Measurements from ENCODE around the gene C14orf180. TPM values are rescaled to one million over a fixed set of nuclear protein-coding genes. Genes with fewer than 3 reads are reported as not detected.

The C14orf180 gene
- total and polyA plus RNA-seq, 3 donors from 2014 or later, result 0.16 to 0.86 TPM; not detected in 1

DNA sequence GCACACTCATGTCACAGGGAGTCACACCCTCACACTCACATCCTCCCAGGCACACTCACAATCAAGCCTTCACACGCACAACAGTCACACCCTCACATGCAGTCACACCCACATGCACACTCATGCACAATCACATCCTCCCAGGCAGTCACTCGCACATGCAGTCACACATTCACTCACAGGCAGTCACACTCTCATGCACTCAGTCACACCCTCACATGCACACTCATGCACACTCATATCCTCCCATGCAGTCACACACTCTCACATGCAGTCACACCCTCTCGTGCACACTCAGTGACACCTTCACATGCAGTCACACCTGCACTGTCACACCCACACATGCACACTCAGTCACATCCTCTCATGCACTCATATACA lies 12.7 kb downstream of the C14orf180 start:
- Histone ChIP-seq H3K4me1 (no peaks in the 10 kb centered on the region), H3K9me3 (no peaks in the 10 kb centered on the region), H3K27me3 (no peaks in the 10 kb centered on the region), H3K27ac (no peak overlapping the region), H3K36me3 (ENCODE audit: low read depth, missing control alignments) (no peaks in the 10 kb centered on the region), H3K4me3 (no peak overlapping the region)
- no peak for DNase-seq
- 87 to 88% methylated on average over 3 of the region's 3 CpGs for WGBS, 2 donors
- intact Hi-C loops (cut with DNase I; ENCODE audit: low total_unique reads), result no loop called here
- TF ChIP-seq POLR2A (IDR thresholded peaks at IDR 0.05), result no peak
- TF ChIP-seq, protein P1, sequence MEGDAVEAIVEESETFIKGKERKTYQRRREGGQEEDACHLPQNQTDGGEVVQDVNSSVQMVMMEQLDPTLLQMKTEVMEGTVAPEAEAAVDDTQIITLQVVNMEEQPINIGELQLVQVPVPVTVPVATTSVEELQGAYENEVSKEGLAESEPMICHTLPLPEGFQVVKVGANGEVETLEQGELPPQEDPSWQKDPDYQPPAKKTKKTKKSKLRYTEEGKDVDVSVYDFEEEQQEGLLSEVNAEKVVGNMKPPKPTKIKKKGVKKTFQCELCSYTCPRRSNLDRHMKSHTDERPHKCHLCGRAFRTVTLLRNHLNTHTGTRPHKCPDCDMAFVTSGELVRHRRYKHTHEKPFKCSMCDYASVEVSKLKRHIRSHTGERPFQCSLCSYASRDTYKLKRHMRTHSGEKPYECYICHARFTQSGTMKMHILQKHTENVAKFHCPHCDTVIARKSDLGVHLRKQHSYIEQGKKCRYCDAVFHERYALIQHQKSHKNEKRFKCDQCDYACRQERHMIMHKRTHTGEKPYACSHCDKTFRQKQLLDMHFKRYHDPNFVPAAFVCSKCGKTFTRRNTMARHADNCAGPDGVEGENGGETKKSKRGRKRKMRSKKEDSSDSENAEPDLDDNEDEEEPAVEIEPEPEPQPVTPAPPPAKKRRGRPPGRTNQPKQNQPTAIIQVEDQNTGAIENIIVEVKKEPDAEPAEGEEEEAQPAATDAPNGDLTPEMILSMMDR (IDR thresholded peaks at IDR 0.05), result no peak

DNA sequence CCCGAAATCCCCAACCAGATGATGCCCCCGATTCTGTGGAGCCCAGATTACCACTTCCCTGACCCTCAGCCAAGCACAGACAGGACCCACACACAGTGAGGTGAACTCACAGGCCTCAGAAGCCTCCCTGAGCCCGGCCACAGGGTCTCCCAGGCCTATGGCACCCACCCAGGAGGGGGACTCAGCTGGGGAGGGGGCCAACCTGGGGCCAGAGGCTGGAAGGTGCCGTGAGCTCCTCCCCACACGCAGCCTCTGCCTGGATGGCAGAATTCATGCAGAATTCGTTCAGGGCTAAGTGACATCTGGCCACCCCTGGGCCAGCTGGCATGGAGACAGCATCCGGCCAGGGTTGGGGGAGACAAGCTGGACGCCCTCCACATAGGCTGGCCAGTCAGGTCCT lies 13.2 kb downstream of the C14orf180 start:
- intact Hi-C loops (cut with DNase I; ENCODE audit: low total_unique reads), result no loop called here
- H3K27ac ChIP-seq, result no peak overlapping the region
- no peaks in the 10 kb centered on the region for H3K27me3 ChIP-seq
- H3K4me1 ChIP-seq, result no peaks in the 10 kb centered on the region
- no peaks in the 10 kb centered on the region for H3K36me3 ChIP-seq (ENCODE audit: low read depth, missing control alignments)
- no peak overlapping the region for H3K4me3 ChIP-seq
- DNase-seq, result no peak
- TF ChIP-seq, protein P1 (IDR thresholded peaks at IDR 0.05), result no peak
- no peak for TF ChIP-seq POLR2A (IDR thresholded peaks at IDR 0.05)
- 75 to 83% methylated on average over 2 to 6 of the region's 8 CpGs for WGBS, 2 donors
- H3K9me3 ChIP-seq, result no peaks in the 10 kb centered on the region

DNA sequence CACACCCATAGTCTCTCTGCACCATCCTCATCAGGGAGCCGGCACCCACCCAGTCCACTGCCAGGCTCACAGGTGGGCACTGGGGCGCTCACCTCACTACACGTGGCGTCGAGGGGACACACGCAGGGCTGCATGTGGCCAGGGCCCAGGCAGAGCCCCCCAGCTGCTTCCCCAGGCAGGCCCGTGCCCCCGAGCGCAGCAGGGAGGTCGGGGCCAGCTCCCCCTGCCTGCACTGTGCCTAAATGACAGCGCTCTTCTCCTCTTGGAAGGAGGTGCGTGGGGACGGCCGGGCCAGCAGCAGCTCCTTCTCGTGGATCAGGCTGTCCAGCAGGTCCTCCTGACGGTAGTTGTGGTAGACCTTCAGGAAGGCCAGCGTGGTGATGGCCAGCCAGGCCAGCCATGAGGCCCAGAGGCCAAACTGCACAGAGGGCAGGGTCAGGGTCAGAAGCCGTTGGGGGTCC lies 13.7 kb downstream of the C14orf180 start:
- Histone ChIP-seq H3K27me3 (no peaks in the 10 kb centered on the region), H3K4me3 (no peak overlapping the region), H3K9me3 (no peaks in the 10 kb centered on the region), H3K4me1 (no peaks in the 10 kb centered on the region), H3K36me3 (ENCODE audit: low read depth, missing control alignments) (no peaks in the 10 kb centered on the region), H3K27ac (no peak overlapping the region)
- TF ChIP-seq, protein P1 (IDR thresholded peaks at IDR 0.05), result no peak
- no peak for TF ChIP-seq POLR2A (IDR thresholded peaks at IDR 0.05)
- WGBS, 2 donors, result 88 to 94% methylated on average over 10 to 18 of the region's 18 CpGs
- intact Hi-C loops (cut with DNase I; ENCODE audit: low total_unique reads), result no loop called here
- DNase-seq, result no peak

DNA sequence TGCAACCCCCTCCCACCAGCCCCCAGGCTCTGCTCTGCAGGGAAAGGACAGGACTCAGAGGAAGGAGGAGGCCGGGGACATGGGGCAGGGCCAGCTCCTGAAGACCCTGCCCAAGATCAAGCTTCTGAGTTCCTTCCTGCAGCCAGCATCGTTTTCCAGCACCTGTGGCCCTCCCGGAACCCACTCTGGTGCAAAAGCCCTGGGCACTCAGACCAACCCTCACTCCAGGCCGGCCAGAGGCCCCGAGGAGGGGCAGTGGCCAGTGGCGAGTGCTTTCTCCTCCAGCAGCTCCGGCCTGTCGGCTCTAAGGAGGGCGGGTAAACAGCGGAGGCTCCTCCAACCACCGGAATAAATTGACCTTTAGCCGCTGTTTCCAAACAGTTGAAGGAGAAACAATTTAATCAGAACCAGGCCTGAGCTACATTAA lies 14.2 kb downstream of the C14orf180 start:
- no peaks in the 10 kb centered on the region for H3K36me3 ChIP-seq (ENCODE audit: low read depth, missing control alignments)
- H3K27me3 ChIP-seq, result no peaks in the 10 kb centered on the region
- H3K4me3 ChIP-seq, result no peak overlapping the region
- intact Hi-C loops (cut with DNase I; ENCODE audit: low total_unique reads), result no loop called here
- H3K9me3 ChIP-seq, result no peaks in the 10 kb centered on the region
- no peaks in the 10 kb centered on the region for H3K4me1 ChIP-seq
- no peak for DNase-seq
- WGBS, 2 donors, result 87 to 94% methylated on average over 3 to 12 of the region's 12 CpGs
- H3K27ac ChIP-seq, result no peak overlapping the region
- TF ChIP-seq, protein P1 (IDR thresholded peaks at IDR 0.05), result no peak
- TF ChIP-seq POLR2A (IDR thresholded peaks at IDR 0.05), result no peak

DNA sequence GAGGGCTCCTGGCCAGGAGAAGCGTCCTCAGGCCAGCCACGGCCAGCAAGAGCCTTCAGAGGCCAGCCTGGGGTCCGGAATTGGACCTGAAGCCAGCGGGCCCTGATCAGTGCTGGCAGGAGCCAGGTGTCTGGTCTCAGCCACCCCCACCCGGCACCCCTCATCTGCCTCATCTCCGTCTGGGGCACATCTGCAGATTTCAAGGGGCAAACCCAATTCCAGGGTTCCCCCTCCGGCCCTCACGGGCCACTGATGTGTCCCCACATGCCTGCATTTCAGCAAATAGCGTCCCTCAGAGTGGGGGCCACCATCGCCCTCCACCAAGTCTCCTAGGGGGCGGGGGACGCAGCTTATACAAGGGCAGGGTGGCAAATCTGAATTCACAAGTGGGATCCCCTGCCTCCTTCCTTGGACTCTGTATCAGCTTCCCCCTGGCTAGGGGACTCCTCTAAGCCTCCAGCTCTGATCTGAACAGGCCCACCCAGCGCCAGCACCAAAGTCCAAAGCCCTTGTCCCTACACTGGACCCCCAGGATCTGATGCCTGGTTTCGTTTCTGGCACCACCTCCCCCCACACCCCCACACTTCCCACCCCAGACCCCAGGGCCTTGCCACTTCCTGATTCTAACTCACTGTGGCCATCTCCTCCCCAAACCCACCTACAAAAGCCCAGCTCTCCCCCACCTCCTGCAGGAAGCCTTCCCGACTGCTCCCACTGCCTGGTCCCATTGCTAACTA lies 14.9 kb downstream of the C14orf180 start:
- no peak for TF ChIP-seq POLR2A (IDR thresholded peaks at IDR 0.05)
- TF ChIP-seq, protein P1 (IDR thresholded peaks at IDR 0.05), result no peak
- no peaks in the 10 kb centered on the region for H3K27me3 ChIP-seq
- no peaks in the 10 kb centered on the region for H3K9me3 ChIP-seq
- no peak for DNase-seq
- no peaks in the 10 kb centered on the region for H3K36me3 ChIP-seq (ENCODE audit: low read depth, missing control alignments)
- H3K4me3 ChIP-seq, result no peak overlapping the region
- intact Hi-C loops (cut with DNase I; ENCODE audit: low total_unique reads), result no loop called here
- no peaks in the 10 kb centered on the region for H3K4me1 ChIP-seq
- WGBS, 2 donors, result 90 to 100% methylated on average over 4 to 15 of the region's 15 CpGs
- no peak overlapping the region for H3K27ac ChIP-seq
